GM18507 (cell line): ENCODE measurements around the gene SLC25A43.
"Not testable (repeated sequence)": the region's sequence is repeated elsewhere in the genome, so short reads cannot be mapped to it uniquely, and the experiment has no call there.

Source experiments
- DNase-seq: peaks from one replicate; pipeline ENCODE4 v3.0.0; 2011; ENCODE audit warnings: low read depth; ENCODE audit not compliant: insufficient read length; ENCODE audit errors: extremely low spot score
- FAIRE-seq: peaks from 2 replicates; lab custom pipeline; 2011; peaks lifted over from hg19 to GRCh38; lab: Jason Lieb, UNC

The SLC25A43 gene

GRCh38 chrX:119459181-119459580 lies 60.0 kb downstream of the SLC25A43 start:
- FAIRE-seq (no peak), DNase-seq (no peak)

- no peak for FAIRE-seq
- DNase-seq: no peak
These were observed 66.4 kb downstream of the SLC25A43 start for GRCh38 chrX:119465555-119465954.

DNA sequence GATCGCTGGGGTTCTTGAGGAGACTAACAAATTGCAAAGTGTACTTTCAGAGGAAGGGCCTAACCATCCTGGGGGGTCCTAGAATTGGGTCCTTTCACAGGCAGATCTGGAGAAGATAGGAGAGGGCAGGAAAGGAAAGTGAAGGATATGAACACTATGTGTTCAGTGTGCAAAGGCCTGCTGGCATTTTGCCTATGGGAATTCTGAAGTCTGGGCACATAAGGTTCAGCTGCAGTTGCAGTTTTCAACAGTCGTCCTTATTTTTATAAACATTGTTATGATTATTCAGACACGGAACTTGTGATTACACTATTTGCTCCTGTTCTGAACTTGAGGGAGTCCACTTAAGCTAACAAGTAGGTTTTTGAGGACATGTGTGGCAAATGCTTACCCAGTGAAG lies 67.8 kb downstream of the SLC25A43 start:
- DNase-seq (no peak), FAIRE-seq (no peak)

DNA sequence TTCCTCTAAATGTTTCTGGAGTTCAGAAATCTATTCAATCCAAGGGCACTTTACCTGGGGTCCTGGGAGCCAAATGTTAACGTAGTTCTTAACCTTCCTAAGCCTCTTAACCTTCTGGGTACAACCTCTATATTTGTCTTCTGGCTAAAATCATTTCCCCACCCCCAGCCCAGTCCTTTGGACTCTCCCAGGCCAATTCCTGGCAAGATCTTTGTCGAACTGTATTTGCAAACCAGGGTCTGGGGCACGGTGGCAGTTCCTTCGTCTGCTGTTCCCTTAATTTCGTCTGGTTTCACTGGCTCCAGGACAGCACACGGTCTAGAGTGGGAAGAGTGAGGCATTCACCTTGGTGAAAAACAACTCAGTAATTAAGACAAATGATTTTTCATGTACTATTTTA lies 68.3 kb downstream of the SLC25A43 start:
- FAIRE-seq: no peak

GRCh38 chrX:119467842-119468550 lies 68.9 kb downstream of the SLC25A43 start, which contains the start of gene SLC25A5:
TSS of gene SLC25A5 (plus strand) at chrX:119468444. CDS start at chrX:119468516, 72 bp downstream.
- peak; percentile 62 for DNase-seq
- FAIRE-seq: peak; percentile 92

More for the DNA sequence above, 68.3 kb downstream of the SLC25A43 start:
- DNase-seq: no peak

DNA sequence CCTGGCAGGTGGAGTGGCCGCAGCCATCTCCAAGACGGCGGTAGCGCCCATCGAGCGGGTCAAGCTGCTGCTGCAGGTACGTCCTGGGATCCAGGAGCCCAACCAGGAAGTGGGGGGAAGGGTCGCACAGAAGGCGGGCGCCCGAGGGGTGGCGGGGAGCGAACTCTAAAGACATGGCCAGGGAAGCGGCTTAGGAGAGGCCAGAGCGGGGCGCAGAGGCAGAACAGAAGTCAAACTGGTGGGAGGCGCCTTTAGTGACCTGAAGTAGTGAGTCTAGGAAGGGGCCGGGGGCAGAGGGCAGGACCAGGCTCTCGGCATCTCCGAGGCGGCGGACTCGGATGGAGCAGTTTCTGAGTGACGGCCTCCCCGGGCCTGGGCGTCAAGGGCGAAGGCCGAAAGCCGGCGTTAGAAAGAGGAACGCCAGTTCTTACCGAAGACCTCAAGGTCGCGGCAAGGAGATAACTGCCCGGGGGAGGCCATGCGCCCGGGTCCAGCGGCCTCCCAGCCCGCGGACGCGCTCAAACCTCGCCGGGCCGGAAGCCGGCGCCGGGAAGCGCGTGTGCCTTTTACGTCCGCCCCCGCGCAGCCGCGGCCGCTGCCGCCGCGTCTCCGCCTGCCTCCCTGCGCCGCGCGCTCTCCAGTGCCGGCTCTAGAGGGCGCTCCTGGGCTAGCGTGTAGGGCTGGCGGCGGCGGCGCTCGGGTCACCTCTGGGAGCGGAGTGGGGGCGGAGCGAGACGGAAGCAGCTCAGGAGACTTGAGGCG lies 69.6 kb downstream of the SLC25A43 start:
- DNase-seq (peak; percentile 46), FAIRE-seq (peak; percentile 89)

- DNase-seq (no peak), FAIRE-seq (no peak)
These were observed 70.1 kb downstream of the SLC25A43 start for GRCh38 chrX:119469313-119469635.

- DNase-seq (no peak), FAIRE-seq (no peak)
These were observed 75.7 kb downstream of the SLC25A43 start for GRCh38 chrX:119474615-119475388.

DNA sequence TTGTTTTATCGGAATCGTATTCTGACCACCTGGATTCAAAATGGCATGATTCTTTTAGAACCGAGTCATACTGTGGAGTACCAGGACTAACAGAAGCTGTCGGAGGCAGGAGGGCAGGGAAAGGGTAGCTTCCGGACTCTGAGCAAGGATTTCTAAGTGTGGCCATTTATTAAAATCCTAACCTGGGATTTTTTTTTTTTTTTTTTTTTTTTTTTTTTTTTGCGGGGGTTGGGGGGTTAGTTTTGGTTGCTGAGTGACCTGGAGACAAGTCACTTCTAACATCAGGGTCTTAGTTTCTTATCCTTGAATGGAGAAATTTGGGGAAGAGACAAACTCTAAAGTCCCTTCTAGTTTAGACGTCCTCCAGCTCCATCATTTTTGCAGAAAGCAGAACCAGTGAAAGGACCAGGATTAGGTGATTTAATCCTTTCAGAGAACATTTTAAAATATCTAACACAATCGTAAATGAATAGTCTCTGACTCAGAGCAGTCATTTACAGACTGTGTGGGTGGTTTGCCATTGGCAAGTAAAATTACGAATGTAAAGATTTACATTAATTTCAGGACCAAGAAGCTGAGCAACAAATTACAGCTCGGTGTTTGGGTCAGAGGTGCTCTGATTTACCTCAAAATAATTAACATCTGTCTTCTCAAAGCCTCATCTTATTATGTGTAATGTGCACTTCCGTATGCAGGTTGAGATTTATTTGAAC lies 76.4 kb downstream of the SLC25A43 start:
- no peak for FAIRE-seq
- DNase-seq: no peak

GRCh38 chrX:119477812-119478232 lies 78.7 kb downstream of the SLC25A43 start:
- DNase-seq: no peak
- FAIRE-seq: no peak

DNA sequence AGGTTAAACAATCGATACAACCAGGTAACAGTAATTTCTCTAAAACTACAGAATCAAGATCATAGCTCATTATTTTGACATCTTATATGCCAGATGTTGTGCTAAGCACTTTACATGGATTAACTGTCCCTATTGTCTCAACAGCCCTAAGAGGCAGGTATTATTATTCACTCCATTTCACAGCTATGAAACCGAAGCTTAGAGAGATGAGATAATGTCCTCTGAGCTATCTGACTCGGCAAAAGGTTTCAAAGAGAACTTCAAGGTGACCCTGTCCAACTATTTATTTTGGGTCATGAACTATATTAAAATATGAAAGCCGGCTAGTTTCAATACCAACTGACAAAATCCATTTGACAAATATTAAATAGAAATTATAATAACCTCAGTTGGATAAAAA lies 79.4 kb downstream of the SLC25A43 start:
- no peak for FAIRE-seq
- no peak for DNase-seq

DNA sequence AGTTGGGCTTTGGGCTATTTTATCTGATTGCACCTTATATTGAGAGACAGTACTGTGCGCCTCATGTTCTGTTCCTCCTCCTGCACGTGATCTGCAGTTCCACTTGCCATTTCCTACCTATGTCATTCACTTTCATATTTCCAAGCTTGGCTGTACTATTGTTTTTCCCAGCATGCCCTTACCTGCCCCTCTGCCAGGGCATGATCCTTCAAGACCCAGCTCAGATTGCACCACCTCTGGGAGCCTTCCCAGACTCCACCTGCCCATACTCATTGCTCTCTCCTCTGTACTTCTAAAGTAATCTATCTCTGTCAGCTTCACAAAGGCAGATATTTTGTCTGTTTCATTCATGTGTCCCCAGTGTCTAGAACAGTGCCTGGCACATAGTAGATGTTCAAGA lies 80.7 kb downstream of the SLC25A43 start:
- DNase-seq (no peak), FAIRE-seq (no peak)

GRCh38 chrX:119481323-119481801 lies 82.2 kb downstream of the SLC25A43 start:
- FAIRE-seq: no peak

DNA sequence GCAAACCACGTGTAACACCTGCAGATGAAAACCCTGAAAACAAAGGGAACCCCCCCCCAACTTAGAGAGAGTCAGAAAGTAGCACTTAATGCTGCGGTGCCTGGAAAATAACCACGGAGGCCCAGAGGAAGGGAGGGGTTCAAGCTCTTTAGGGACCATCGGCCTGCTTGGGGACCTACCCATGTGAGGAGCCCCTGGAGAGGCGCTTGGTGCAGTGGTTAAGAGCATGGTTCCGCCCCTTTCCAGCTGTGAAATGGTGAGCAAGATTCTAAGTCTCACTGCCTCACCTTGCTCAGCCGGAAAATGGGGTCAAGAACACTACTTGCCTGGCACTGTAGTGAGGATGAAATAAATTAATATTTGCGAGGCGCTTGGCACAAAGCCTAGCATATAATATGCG lies 82.9 kb downstream of the SLC25A43 start:
- FAIRE-seq (no peak), DNase-seq (no peak)

More at GRCh38 chrX:119481323-119481801, 82.2 kb downstream of the SLC25A43 start:
- DNase-seq: no peak

DNA sequence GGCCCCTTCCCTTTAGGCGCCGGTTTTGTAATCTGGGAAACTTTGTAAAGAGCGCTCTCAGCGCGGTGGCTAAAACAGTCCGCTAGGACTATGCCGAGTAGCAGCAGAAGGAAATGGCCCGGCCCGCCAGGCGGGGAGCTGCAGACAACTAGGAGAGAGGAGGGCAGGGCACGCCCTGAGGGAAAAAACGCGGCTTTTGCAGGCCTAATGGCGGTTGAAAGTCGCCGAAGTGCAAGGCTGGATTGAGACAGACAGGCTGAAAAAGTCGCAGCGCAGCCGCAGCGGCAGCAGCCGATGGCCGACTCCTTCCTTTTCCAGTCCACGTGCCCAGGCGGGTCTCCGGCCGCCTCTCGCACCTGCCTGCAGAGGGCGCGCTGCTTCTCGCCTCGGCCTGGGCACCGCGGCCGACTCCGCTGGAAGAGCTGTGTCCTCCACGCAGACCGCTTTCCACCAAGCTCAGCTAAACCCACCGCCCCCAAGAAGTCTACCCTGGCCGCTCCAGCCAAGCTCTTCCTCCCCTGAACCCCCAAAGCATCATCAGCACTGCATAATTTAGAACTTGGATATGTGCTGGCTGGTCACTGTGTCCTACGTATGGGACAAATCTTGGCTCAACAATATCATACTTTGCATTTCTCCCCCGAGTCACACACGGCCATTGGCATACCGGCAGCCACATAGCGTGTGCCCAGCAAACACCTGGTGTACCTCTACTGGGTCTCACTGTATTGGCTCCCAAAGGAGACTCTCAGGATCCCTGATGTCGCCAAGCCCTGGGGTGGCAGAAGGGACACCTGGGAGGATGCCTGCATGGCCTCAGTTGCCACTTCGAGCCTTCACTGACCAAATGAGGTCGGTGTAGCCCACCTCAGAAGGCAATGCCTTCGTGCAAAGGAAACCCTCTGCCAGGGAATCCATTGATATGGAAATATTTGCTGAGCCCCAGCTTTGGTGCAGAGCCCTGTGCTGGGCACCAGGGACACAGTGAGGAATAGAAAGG lies 83.6 kb downstream of the SLC25A43 start:
- DNase-seq (no peak), FAIRE-seq (peak; percentile 9)

GRCh38 chrX:119486745-119487144 lies 87.6 kb downstream of the SLC25A43 start:
- DNase-seq (no peak), FAIRE-seq (no peak)

DNA sequence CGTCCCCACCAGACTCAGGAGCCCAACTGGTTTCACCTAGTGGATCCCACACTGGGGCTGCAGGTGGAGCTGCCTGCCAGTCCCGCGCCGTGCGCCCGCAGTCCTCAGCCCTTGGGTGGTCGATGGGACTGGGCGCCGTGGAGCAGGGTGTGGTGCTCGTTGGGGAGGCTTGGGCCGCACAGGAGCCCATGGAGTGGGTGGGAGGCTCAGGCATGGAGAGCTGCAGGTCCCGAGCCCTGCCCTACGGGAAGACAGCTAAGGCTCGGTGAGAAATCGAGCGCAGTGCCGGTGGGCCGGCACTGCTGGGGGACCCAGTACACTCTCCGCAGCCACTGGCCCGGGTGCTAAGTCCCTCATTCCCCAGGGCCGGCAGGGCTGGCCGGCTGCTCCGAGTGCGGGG lies 88.6 kb downstream of the SLC25A43 start:
- not testable (repeated sequence) for DNase-seq, FAIRE-seq

DNA sequence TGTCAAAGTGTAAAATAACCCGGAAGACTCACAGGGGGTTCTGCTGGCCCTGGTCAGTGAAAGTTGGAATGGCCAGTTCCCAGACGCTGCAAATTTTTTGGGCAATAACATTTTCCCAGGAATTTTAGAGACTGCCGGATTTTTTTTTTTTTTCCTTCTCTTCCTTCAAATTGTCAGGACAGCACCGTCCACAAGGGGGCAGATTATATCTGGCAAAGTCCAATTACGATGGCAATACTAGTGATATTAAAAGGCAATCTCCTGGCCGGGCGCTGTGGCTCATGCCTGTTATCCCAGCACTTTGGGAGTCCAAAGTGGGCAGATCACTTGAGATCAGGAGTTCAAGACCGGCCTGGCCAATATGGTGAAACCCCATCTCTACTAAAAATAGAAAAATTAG lies 89.6 kb downstream of the SLC25A43 start:
- DNase-seq (no peak), FAIRE-seq (no peak)
